Fibroblast of skin of back (primary cell): ENCODE measurements around the gene PCDHA9. TPM values are rescaled to one million over a fixed set of nuclear protein-coding genes. Genes with fewer than 3 reads are reported as not detected.
"Not testable (repeated sequence)": the region's sequence is repeated elsewhere in the genome, so short reads cannot be mapped to it uniquely, and the experiment has no call there.

Experiments used
- DNase-seq: peaks from one replicate; pipeline ENCODE4 v3.0.0-alpha.2; 2013
- polyA plus RNA-seq, 2 experiments: library from polyadenylated mRNA; unstranded; fragments of 120-200 nt; gene quantifications; one replicate each; pipeline ENCODE4 v1.2.1, GENCODE V29; 2013; ENCODE audit not compliant: insufficient read length in 2 of 2

The PCDHA9 gene
- not detected for polyA plus RNA-seq (2013, experiment 1 of 2; ENCODE audit: insufficient read length)
- not detected for polyA plus RNA-seq (2013, experiment 2 of 2; ENCODE audit: insufficient read length)

DNA sequence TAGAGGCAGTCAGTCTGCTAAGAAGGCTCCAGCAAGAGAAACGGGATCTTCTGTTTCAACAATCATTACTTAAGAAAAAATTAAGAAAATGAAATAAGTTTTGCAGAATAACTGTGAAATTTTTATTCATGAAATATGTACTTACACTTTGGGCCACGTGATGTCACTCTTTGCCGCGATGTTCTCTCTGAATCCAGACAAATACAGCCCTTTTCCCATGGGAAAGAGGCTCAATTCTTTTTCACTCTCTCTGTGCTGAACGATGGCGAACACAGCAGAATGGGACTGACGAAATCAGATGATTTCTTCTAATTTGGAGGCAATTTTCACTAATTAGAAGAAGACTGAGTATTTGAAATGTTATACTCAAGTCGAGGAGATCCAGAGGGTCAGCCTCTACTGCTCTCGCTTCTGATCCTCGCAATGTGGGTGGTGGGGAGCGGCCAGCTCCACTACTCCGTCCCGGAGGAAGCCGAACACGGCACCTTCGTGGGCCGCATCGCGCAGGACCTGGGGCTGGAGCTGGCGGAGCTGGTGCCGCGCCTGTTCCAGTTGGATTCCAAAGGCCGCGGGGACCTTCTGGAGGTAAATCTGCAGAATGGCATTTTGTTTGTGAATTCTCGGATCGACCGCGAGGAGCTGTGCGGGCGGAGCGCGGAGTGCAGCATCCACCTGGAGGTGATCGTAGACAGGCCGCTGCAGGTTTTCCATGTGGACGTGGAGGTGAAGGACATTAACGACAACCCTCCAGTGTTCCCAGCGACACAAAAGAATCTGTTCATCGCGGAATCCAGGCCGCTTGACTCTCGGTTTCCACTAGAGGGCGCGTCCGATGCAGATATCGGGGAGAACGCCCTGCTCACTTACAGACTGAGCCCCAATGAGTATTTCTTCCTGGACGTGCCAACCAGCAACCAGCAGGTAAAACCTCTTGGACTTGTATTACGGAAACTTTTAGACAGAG lies at the start of gene PCDHA9:
PCDHA9 (plus strand) TSS at position 244 of the 964 bp plus-strand sequence; CDS start at position 358, 114 bp downstream.
- DNase-seq: not testable (repeated sequence)

DNA sequence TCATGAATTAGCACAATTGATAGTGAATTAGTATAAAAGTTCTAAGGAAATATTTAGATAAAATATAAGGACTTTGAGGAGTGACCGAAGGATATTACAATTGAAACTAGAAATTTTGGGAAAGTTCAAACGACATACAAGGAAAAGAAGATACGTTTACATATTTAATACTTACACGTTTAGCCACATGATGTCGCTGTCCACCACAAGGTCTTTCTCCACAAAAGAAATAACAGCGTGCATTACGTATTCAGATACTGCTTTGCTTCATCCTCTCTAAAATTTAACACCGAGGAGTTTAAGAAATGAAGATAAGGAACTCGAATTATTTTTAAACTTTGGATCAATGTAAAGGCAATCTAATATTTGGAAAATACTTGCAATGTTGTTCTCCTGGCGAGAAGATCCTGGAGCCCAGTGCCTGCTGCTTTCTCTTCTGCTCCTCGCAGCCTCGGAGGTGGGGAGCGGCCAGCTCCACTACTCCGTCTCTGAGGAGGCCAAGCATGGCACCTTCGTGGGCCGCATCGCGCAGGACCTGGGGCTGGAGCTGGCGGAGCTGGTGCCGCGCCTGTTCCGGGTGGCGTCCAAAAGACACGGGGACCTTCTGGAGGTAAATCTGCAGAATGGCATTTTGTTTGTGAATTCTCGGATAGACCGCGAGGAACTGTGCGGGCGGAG lies 47.2 kb upstream of the PCDHA9 start, which contains the start of gene PCDHA3:
PCDHA3 (plus strand) TSS at position 242 of the 678 bp plus-strand sequence.
- DNase-seq: peak; percentile 21

- DNase-seq: no peak
Observed at GRCh38 chr5:140801494-140801841, 46.7 kb upstream of the PCDHA9 start.

DNA sequence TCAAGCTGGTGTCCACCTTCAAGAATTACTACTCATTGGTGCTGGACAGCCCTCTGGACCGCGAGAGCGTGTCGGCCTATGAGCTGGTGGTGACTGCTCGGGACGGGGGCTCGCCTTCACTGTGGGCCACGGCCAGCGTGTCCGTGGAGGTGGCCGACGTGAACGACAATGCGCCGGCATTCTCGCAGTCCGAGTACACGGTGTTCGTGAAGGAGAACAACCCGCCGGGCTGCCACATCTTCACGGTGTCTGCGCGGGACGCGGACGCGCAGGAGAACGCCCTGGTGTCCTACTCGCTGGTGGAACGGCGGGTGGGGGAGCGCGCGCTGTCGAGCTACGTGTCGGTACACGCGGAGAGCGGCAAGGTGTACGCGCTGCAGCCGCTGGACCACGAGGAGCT lies 45.8 kb upstream of the PCDHA9 start:
- DNase-seq: not testable (repeated sequence)

DNA sequence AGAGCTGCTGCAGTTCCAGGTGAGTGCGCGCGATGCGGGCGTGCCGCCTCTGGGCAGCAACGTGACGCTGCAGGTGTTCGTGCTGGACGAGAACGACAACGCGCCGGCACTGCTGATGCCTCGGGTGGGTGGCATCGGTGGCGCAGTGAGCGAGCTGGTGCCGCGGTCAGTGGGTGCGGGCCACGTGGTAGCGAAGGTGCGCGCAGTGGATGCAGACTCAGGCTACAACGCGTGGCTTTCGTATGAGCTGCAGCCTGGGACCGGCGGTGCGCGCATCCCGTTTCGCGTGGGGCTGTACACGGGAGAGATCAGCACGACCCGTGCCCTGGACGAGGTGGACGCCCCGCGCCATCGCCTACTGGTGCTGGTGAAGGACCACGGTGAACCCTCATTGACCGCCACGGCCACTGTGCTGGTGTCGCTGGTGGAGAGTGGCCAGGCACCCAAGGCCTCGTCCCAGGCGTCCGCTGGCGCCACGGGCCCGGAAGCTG lies 45.4 kb upstream of the PCDHA9 start:
- no peak for DNase-seq

- peak; percentile 8 for DNase-seq
Observed at GRCh38 chr5:140806834-140807775, 41.1 kb upstream of the PCDHA9 start, which contains the start of gene PCDHA4. Gene PCDHA4, plus strand, starts transcription at chr5:140807068.

GRCh38 chr5:140808241-140808888 lies 39.8 kb upstream of the PCDHA9 start:
- not testable (repeated sequence) for DNase-seq

- DNase-seq: no peak
Observed at GRCh38 chr5:140808889-140809291, 39.3 kb upstream of the PCDHA9 start.

DNA sequence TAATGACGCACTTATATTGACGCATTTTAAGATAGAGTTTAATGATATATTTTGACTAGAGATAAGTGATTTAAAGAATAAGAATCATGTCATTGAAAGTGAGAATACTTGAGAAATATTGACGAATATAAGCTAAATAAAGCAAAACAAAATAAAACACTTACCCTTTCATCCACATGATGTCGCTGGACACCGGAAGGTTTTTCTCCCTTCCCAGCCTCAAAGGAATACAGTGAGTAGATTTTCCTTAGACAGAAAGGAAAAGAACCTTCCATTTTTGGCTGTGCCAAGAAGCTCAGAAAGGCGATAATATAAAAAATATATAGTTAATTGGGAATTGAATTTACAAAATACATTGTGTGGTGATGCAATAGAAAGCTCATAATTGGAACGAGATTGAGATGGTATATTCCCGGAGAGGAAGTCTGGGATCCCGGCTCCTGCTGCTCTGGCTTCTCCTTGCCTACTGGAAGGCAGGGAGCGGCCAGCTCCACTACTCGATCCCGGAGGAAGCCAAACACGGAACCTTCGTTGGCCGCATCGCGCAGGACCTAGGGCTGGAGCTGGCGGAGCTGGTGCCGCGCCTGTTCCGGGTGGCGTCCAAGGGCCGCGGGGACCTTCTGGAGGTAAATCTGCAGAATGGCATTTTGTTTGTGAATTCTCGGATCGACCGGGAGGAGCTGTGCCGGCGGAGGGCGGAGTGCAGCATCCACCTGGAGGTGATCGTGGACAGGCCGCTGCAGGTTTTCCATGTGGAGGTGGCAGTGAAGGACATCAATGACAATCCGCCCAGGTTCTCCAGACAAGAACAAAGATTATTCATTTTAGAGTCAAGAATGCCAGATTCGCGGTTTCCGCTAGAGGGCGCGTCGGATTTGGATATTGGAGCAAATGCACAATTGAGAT lies 26.6 kb upstream of the PCDHA9 start, which contains the start of gene PCDHA5:
PCDHA5 (plus strand) TSS at position 239 of the 906 bp plus-strand sequence.
- DNase-seq: no peak

- no peak for DNase-seq
Observed at GRCh38 chr5:140822281-140822629, 25.9 kb upstream of the PCDHA9 start.

DNA sequence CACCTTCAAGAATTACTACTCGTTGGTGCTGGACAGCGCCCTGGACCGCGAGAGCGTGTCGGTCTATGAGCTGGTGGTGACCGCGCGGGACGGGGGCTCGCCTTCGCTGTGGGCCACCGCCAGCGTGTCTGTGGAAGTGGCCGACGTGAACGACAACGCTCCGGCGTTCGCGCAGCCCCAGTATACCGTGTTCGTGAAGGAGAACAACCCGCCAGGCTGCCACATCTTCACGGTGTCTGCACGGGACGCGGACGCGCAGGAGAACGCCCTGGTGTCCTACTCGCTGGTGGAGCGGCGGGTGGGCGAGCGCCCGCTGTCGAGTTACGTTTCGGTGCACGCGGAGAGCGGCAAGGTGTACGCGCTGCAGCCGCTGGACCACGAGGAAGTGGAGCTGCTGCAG lies 25.2 kb upstream of the PCDHA9 start:
- not testable (repeated sequence) for DNase-seq

- DNase-seq: no peak
Observed at GRCh38 chr5:140823475-140823874, 24.7 kb upstream of the PCDHA9 start.

DNA sequence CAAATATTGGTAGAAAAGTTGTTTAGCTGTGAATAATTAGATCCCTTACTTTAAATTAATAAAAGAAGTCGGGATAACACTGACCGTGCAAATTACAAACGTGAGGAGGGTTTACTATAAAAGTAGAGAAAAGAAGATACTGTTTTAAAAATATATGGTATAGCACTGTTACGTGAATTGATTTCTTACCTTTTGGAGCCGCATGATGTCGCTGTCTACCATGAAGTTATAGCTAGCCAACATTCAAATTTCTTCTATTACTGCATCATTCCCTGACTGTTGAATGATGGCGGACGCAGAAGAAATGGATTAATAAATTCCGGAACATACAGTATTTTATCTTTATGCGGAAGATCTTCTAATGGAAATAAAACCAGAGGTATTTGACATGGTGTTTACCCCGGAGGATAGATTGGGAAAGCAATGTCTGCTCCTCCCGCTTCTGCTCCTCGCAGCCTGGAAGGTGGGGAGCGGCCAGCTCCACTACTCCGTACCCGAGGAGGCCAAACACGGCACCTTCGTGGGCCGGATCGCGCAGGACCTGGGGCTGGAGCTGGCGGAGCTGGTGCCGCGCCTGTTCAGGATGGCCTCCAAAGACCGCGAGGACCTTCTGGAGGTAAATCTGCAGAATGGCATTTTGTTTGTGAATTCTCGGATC lies 20.3 kb upstream of the PCDHA9 start, which contains the start of gene PCDHA6:
PCDHA6 (plus strand) TSS at position 257 of the 658 bp plus-strand sequence; CDS start at position 389, 132 bp downstream.
- peak; percentile 2 for DNase-seq

GRCh38 chr5:140828362-140828737 lies 19.8 kb upstream of the PCDHA9 start:
- DNase-seq: no peak

DNA sequence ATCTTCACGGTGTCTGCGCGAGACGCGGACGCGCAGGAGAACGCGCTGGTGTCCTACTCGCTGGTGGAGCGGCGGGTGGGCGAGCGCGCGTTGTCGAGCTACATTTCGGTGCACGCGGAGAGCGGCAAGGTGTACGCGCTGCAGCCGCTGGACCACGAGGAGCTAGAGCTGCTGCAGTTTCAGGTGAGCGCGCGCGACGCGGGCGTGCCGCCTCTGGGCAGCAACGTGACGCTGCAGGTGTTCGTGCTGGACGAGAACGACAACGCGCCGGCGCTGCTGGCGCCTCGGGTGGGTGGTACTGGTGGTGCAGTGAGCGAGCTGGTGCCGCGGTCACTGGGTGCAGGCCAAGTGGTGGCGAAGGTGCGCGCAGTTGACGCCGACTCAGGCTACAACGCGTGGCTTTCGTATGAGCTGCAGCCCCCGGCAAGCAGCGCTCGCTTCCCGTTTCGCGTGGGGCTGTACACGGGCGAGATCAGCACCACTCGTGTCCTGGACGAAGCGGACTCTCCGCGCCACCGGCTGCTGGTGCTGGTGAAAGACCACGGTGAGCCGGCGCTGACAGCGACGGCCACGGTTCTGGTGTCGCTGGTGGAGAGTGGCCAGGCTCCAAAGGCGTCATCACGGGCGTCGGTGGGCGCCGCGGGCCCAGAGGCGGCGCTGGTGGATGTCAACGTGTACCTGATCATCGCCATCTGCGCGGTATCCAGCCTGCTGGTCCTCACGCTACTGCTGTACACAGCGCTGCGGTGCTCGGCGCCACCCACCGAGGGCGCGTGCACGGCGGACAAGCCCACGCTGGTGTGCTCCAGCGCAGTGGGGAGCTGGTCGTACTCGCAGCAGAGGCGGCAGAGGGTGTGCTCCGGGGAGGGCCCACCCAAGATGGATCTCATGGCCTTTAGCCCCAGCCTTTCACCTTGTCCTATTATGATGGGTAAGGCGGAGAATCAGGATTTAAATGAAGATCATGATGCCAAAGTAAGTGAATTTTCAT lies 18.4 kb upstream of the PCDHA9 start:
- DNase-seq: not testable (repeated sequence)

DNA sequence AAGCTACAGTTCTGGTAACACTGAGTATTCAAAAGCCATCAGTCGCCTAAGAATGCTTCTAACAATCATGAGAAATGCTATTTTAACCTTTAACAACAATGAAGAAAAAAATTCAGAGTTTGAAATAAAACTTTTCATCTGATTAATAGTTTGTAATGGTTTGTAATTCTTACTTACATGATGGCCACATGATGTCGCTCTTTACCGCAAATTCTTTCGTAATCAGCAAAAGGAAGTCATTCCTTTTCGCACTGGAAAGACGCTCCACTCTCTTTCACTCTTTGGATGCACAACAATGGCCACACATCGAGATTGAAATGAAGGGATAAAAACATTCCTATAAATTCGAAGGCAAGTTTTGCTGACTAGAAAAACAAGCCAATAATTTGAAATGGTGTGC lies 14.2 kb upstream of the PCDHA9 start, which contains the start of gene PCDHA7:
PCDHA7 (plus strand) TSS at position 277 of the 400 bp plus-strand sequence; CDS start at position 392, 115 bp downstream.
- peak; percentile 18 for DNase-seq

GRCh38 chr5:140834439-140835008 lies 13.7 kb upstream of the PCDHA9 start:
- not testable (repeated sequence) for DNase-seq
